GM18508 (cell line): ENCODE data around the gene CFDP1.
"Not testable (repeated sequence)": the region's sequence is repeated elsewhere in the genome, so short reads cannot be mapped to it uniquely, and the experiment has no call there.

Experiments
- ATAC-seq: cut with Tn5 transposase; IDR thresholded peaks from one replicate; pipeline ENCODE4 v1.9.1; 2021; ENCODE audit warnings: moderate number of reproducible peaks; ENCODE audit not compliant: insufficient read depth, unreplicated experiment

Gene CFDP1

GRCh38 chr16:75460446-75460845 lies 27.1 kb upstream of the CFDP1 start:
- no peak for ATAC-seq

GRCh38 chr16:75459691-75460090 lies 26.4 kb upstream of the CFDP1 start:
- no peak for ATAC-seq

- ATAC-seq: no peak
These were observed 25.1 kb upstream of the CFDP1 start for GRCh38 chr16:75458439-75458838.

- ATAC-seq: no peak
These were observed 24.7 kb upstream of the CFDP1 start for GRCh38 chr16:75458029-75458428.

- no peak for ATAC-seq
These were observed 24.2 kb upstream of the CFDP1 start for GRCh38 chr16:75457485-75458021.

- no peak for ATAC-seq
These were observed 23.7 kb upstream of the CFDP1 start for GRCh38 chr16:75456971-75457370.

- ATAC-seq: not testable (repeated sequence)
These were observed 23.2 kb upstream of the CFDP1 start for GRCh38 chr16:75456486-75456885.

GRCh38 chr16:75455677-75456076 lies 22.4 kb upstream of the CFDP1 start:
- ATAC-seq: no peak

GRCh38 chr16:75452464-75453190 lies 19.3 kb upstream of the CFDP1 start:
- no peak for ATAC-seq

GRCh38 chr16:75446416-75446815 lies 13.1 kb upstream of the CFDP1 start:
- no peak for ATAC-seq

GRCh38 chr16:75445298-75445697 lies 12.0 kb upstream of the CFDP1 start:
- no peak for ATAC-seq

- ATAC-seq: no peak
These were observed 10.0 kb upstream of the CFDP1 start for GRCh38 chr16:75443298-75443697.

- peak; percentile 49 for ATAC-seq
These were observed 570 bp upstream of the CFDP1 start for GRCh38 chr16:75433732-75434413.

- no peak for ATAC-seq
These were observed 3.5 kb downstream of the CFDP1 start for GRCh38 chr16:75429621-75430403.

GRCh38 chr16:75426524-75426923 lies 6.8 kb downstream of the CFDP1 start:
- ATAC-seq: not testable (repeated sequence)

GRCh38 chr16:75424105-75424762 lies 9.1 kb downstream of the CFDP1 start:
- not testable (repeated sequence) for ATAC-seq

GRCh38 chr16:75423723-75424104 lies 9.6 kb downstream of the CFDP1 start:
- no peak for ATAC-seq

GRCh38 chr16:75421820-75422126 lies 11.5 kb downstream of the CFDP1 start:
- ATAC-seq: no peak

- ATAC-seq: no peak
These were observed 12.1 kb downstream of the CFDP1 start for GRCh38 chr16:75420987-75421819.
